GM18907 (cell line): Measurements from ENCODE around the gene ABHD8.

Source experiments
- ATAC-seq: cut with Tn5 transposase; IDR thresholded peaks from one replicate; pipeline ENCODE4 v1.9.1; 2021; ENCODE audit warnings: mild to moderate bottlenecking, moderate library complexity; ENCODE audit not compliant: unreplicated experiment

The ABHD8 gene

GRCh38 chr19:17303167-17303939, at the start of gene ABHD8:
ABHD8 (minus strand) TSS chr19:17303425; CDS start chr19:17301616, 1,809 bp downstream.
- ATAC-seq: peak; percentile 45

GRCh38 chr19:17352608-17353280, 49.5 kb upstream of the ABHD8 start:
- no peak for ATAC-seq

- ATAC-seq: no peak
Observed at GRCh38 chr19:17351815-17352435, 48.7 kb upstream of the ABHD8 start.

GRCh38 chr19:17348700-17349099, 45.5 kb upstream of the ABHD8 start:
- no peak for ATAC-seq

GRCh38 chr19:17347877-17348276, 44.7 kb upstream of the ABHD8 start:
- ATAC-seq: no peak

GRCh38 chr19:17347361-17347760, 44.1 kb upstream of the ABHD8 start:
- no peak for ATAC-seq

- ATAC-seq: no peak
Observed at GRCh38 chr19:17346109-17346671, 43.0 kb upstream of the ABHD8 start.

GRCh38 chr19:17341845-17342244, 38.6 kb upstream of the ABHD8 start:
- ATAC-seq: no peak

- ATAC-seq: no peak
Observed at GRCh38 chr19:17341386-17341785, 38.2 kb upstream of the ABHD8 start.

- no peak for ATAC-seq
Observed at GRCh38 chr19:17340871-17341357, 37.7 kb upstream of the ABHD8 start.

- ATAC-seq: no peak
Observed at GRCh38 chr19:17340302-17340870, 37.2 kb upstream of the ABHD8 start.

- ATAC-seq: no peak
Observed at GRCh38 chr19:17339088-17339741, 36.0 kb upstream of the ABHD8 start.

GRCh38 chr19:17338433-17339078, 35.3 kb upstream of the ABHD8 start:
- ATAC-seq: no peak

- ATAC-seq: no peak
Observed at GRCh38 chr19:17337675-17338432, 34.6 kb upstream of the ABHD8 start.

GRCh38 chr19:17336872-17337674, 33.8 kb upstream of the ABHD8 start, which contains the start of gene GTPBP3:
GTPBP3 (plus strand) TSS chr19:17337553; CDS start chr19:17337612, 59 bp downstream.
- peak; percentile 77 for ATAC-seq

GRCh38 chr19:17335575-17335974, 32.4 kb upstream of the ABHD8 start:
- ATAC-seq: no peak

- ATAC-seq: peak; percentile 52
Observed at GRCh38 chr19:17334414-17335409, 31.5 kb upstream of the ABHD8 start, which contains the start of gene ANO8. ANO8 (minus strand) TSS chr19:17334855; CDS start chr19:17334670, 185 bp downstream.
